Brain pericyte (primary cell): ENCODE data around the gene PDE6B.
"Not testable (repeated sequence)": the region's sequence is repeated elsewhere in the genome, so short reads cannot be mapped to it uniquely, and the experiment has no call there.

ENCODE experiments used
- DNase-seq: peaks from one replicate; pipeline ENCODE4 v3.0.0-alpha.2; 2012; ENCODE audit warnings: low read depth, low spot score

PDE6B gene

GRCh38 chr4:704198-704891 is 79.0 kb downstream of the PDE6B start:
- no peak for DNase-seq

GRCh38 chr4:704971-705277 is 79.6 kb downstream of the PDE6B start:
- DNase-seq, result no peak

DNA sequence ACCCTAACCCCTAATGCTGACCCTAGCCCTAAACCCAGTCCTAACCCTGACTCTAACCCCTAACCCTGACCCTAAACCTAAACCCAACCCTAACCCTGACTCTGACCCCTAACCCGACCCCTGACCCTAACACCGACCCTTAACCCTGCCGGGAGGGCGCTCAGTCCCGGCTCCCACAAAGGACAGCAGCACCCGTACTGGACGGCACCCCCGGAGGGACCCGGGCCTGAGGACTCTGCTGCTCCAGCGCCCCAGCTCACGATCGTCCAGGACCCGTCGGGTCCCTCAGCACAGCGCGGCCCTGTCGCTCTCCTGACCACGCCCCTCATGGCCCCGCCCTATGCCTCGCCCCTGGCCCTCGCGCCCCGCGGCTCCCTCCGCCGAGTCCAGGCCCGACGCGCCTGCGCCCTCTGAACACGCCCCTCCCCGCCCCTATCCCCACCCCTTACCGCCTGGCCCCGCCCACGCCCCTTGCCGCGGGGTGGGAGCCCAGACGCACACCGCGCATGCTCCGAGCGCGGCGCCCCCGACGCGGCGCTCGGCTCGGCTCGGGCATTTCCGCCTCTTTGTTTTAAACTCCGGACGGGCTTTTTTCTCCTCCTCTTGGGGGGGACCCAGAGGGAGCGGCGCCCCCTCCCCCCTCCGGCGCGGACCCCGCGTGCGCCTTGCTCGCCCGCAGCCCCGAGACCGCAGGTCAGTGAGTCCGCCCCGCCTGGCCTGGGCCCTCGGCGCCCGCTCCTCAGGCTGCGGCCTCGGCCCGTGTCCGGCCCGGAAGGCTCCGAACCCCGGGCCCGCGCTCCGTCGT is 80.1 kb downstream of the PDE6B start, which contains the start of gene PCGF3:
Gene PCGF3 (plus strand): TSS at position 555 of the 805 bp plus-strand sequence. CDS start 27,849 bp downstream, outside the sequence.
- peak; percentile 81 for DNase-seq

GRCh38 chr4:706083-706633 is 80.8 kb downstream of the PDE6B start:
- not testable (repeated sequence) for DNase-seq

DNA sequence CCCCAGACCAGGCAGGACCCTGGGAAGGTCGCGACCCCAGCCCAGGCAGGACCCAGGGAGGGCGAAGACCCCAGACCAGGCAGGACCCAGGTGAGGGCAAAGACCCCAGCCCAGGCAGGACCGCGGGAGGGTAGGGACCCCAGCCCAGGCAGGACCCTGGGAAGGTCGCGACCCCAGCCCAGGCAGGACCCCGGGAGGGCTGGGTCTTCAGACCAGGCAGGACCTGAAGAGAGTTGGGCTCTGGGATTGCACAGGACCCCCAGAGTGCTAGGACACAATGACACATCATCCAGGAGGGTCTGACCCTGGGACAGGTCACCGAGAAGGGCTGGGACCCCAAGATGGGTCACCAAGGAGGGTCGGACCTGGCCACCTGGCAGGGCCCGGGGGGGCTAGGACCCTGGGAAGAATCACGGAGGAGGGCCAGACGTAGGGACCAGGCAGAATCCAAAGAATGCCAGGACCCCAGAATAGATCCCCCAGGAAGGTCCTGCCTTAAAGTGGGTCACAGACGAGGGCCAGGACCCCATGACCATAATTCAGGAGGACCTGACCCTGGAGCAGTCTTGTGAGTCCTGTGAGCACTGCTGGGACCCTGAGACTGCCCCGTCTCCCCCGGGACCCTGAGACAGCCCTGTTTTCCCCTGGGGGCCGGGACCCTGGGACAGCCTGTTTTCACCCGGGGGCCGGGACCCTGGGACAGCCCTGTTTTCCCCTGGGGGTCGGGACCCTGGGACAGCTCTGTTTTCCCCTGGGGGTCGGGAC is 81.6 kb downstream of the PDE6B start:
- no peak for DNase-seq

- no peak for DNase-seq
Measured at GRCh38 chr4:707929-708630, 82.7 kb downstream of the PDE6B start.

DNA sequence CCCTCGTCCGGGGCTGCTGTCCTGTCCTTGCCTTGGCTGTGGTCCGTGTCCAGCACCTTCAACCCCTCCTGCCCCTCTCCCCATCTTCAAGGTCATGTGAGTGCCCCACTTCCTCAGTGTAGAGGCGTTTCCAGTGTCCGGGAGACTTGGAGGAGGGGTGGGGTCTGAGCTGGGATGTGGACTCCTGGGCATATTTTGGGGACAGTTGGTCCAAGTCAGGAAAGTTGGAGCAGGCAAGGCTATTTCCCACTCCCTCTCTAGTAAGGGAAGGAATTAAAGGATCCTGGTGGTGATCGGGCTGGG is 83.2 kb downstream of the PDE6B start:
- no peak for DNase-seq

GRCh38 chr4:709348-709747 is 84.0 kb downstream of the PDE6B start:
- DNase-seq, result no peak

GRCh38 chr4:710116-710515 is 84.7 kb downstream of the PDE6B start:
- no peak for DNase-seq

GRCh38 chr4:710916-711315 is 85.5 kb downstream of the PDE6B start:
- no peak for DNase-seq

GRCh38 chr4:712093-712492 is 86.7 kb downstream of the PDE6B start:
- DNase-seq, result no peak

DNA sequence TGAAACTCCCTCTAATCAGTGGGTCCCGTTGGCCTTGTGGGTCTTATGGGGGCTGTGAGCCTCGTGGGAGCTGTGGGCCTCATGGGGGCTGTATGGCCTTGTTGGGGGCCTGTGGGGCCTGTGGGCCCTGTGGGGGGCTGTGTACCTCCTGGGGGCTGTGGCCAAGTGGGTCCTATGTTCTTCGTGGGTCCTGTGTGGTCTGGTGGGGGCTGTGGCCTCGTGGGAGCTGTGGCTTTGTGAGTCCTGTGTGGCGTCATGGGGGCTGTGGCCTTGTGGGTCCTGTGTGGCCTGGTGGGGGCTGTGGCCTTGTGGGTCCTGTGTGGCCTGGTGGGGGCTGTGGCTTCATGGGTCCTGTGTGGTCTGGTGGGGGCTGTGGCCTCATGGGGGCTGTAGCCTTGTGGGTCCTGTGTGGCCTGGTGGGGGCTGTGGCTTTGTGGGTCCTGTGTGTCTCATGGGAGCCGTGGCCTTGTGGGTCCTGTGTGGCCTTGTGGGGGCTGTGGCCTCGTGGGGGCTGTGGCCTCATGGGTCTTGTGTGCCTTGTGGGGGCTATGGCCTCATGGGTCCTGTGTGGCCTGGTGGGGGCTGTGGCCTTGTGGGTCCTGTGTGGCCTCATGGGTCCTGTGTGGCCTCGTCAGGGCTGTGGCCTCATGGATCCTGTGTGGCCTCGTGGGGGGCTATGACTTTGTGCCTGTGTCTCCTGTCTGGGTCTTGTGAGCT is 87.7 kb downstream of the PDE6B start:
- DNase-seq, result no peak

GRCh38 chr4:714087-714486 is 88.7 kb downstream of the PDE6B start:
- no peak for DNase-seq

DNA sequence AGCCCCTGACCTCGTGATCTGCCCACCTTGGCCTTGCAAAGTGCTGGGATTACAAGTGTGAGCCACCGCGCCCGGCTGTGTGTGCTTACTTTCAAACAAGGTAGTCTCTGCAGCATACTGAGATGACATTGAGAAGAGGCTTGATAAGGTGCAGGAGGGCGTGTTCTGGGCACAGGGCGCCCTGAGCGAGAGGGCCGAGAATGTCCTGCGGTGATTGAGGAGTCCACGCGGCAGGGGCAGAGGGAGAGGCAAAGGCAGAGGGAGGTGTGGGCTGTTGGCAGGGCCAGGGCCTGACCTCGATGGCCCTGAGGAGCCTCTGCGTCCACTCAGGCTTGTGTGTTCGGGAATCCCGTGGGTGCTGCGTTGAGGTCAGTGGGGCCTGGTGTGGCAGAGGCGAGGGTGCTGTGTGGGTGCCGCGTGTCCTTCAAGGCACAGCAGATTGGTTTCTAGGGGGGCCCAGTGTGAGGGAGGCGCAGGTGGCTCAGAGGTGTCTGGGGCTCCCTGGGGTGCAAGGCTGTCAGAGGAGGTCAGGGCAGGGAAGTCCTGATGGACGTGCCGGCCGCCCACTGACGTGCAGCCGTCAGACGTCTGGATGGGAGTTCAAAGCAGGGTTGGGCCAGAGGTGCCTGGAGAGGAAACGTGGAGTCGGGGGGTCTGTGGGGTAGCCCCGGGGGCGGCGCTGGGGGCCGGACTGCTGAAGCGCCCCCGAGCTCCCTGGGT is 92.4 kb downstream of the PDE6B start:
- DNase-seq, result no peak

GRCh38 chr4:718460-718859 is 93.1 kb downstream of the PDE6B start:
- DNase-seq, result no peak
